DOHH2 (cell line): ENCODE results near the gene GPR119.
"Not testable (repeated sequence)": the region's sequence is repeated elsewhere in the genome, so short reads cannot be mapped to it uniquely, and the experiment has no call there.

Source experiments
- EZH2phosphoT487 ChIP-seq: fragments of 200-600 bp; sonication (generic); IDR thresholded peaks from 2 replicates; pipeline ENCODE4 v1.6.1; 2017; ENCODE audit warnings: borderline replicate concordance, mild to moderate bottlenecking, antibody characterized with exemption, low read length, moderate library complexity, mixed read lengths
- TF ChIP-seq, protein P1 (sequence below): fragments of 200-600 bp; sonication (generic); IDR thresholded peaks from one replicate; pipeline ENCODE4 v1.5.1; 2014; ENCODE audit warnings: antibody characterized with exemption, mild to moderate bottlenecking, low read depth, low read length; ENCODE audit not compliant: poor library complexity, severe bottlenecking

- TF ChIP-seq, protein P1, sequence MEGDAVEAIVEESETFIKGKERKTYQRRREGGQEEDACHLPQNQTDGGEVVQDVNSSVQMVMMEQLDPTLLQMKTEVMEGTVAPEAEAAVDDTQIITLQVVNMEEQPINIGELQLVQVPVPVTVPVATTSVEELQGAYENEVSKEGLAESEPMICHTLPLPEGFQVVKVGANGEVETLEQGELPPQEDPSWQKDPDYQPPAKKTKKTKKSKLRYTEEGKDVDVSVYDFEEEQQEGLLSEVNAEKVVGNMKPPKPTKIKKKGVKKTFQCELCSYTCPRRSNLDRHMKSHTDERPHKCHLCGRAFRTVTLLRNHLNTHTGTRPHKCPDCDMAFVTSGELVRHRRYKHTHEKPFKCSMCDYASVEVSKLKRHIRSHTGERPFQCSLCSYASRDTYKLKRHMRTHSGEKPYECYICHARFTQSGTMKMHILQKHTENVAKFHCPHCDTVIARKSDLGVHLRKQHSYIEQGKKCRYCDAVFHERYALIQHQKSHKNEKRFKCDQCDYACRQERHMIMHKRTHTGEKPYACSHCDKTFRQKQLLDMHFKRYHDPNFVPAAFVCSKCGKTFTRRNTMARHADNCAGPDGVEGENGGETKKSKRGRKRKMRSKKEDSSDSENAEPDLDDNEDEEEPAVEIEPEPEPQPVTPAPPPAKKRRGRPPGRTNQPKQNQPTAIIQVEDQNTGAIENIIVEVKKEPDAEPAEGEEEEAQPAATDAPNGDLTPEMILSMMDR = not testable (repeated sequence)
- TF ChIP-seq EZH2phosphoT487 = not testable (repeated sequence)
These were observed 33.4 kb downstream of the GPR119 start for GRCh38 chrX:130352050-130352449.
